Measurements from ENCODE around the gene SLC24A5.

DNA sequence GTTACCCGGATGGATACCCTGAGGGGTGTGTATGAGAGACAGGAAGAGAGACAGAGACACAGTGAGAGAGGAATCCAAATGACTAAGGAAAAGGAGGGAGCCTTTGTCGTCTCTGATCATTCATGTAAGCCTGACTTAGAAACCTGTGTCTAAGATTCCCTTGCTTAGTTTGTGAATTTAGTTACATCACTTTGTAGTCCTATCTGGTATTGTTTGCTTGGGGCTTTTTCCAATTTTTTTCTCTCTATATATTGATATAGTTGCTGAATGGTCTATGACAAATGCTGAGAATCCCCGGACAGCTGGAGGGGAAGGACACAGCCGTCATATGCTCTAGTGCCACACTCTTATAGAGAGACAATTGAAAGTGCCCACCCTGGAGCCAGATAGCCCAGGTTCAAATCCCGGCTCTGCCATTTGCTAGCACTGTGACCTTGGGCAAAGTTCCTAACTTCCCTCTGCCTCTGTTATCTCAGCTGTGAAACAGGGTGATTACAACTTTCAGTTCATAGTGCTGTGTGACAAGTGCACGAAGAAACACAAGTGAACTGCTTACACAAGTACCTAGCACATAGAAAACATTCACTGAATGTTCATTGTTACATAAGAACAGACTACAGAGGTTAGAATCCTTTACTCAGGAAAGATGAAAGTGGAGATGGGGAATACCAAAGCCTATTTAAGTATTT, 6.0 kb downstream of the SLC24A5 start:
- no peak for TF ChIP-seq POLR2A (IDR thresholded peaks at IDR 0.05)
- TF ChIP-seq CTCF (IDR thresholded peaks at IDR 0.05) = no peak

Measured in vagina (tissue), 2 donors.